PC-9 (cell line): ENCODE results near the gene SRSF2. TPM values are rescaled to one million over a fixed set of nuclear protein-coding genes. Genes with fewer than 3 reads are reported as not detected.
"Not testable (repeated sequence)": the region's sequence is repeated elsewhere in the genome, so short reads cannot be mapped to it uniquely, and the experiment has no call there.

ENCODE experiments used
- BruUV-seq: library from RNA; stranded (reverse); fragments of 400-500 nt; replicated peaks from 2 replicates; lab custom pipeline; 2021; lab: Mats Ljungman, UMichigan
- CTCF ChIA-PET: fragments of 300-600 bp; sonication (Branson Sonifier 250); formaldehyde crosslinking; loops from one replicate; lab custom pipeline; 2022; ENCODE audit warnings: antibody characterized with exemption; lab: Charles Lee
- POLR2A ChIA-PET: fragments of 300-600 bp; sonication (Branson Sonifier 250); formaldehyde crosslinking; loops from one replicate; lab custom pipeline; 2022; ENCODE audit warnings: antibody characterized with exemption; ENCODE audit not compliant: unreplicated experiment; lab: Charles Lee
- DNase-seq, 2 experiments: peaks; one replicate each; pipeline versions ENCODE4 v3.0.0 to v3.0.0-alpha.2; 2015 to 2022; ENCODE audit warnings: mixed read lengths in 1 of 2
- H2AFZ ChIP-seq: fragments of 200-600 bp; sonication (generic); 2 replicates; pipeline ENCODE4 v1.8.1; 2017; ENCODE audit warnings: antibody characterized with exemption
- H3F3A ChIP-seq: fragments of 200-600 bp; sonication (generic); 2 replicates; pipeline ENCODE4 v1.8.1; 2017; ENCODE audit warnings: antibody characterized with exemption, mild to moderate bottlenecking, low read depth; ENCODE audit not compliant: insufficient read depth
- H3K27ac ChIP-seq: fragments of 200-600 bp; sonication (generic); 2 replicates; pipeline ENCODE4 v1.6.1; 2016; ENCODE audit warnings: mixed run types
- H3K27me3 ChIP-seq: fragments of 200-600 bp; sonication (generic); 2 replicates; pipeline ENCODE4 v1.6.1; 2016; ENCODE audit warnings: low read depth, mixed run types; ENCODE audit not compliant: insufficient read depth
- H3K36me3 ChIP-seq: fragments of 200-600 bp; sonication (generic); 2 replicates; pipeline ENCODE4 v1.6.1; 2016; ENCODE audit warnings: low read depth, mixed run types
- H3K4me1 ChIP-seq: fragments of 200-600 bp; sonication (generic); replicated peaks from 2 replicates; pipeline ENCODE4 v1.6.1; 2016; ENCODE audit warnings: mixed run types; ENCODE audit not compliant: insufficient read depth
- H3K4me2 ChIP-seq: fragments of 200-600 bp; sonication (generic); 2 replicates; pipeline ENCODE4 v1.6.1; 2017; ENCODE audit warnings: mixed run types
- H3K4me3 ChIP-seq: fragments of 200-600 bp; sonication (generic); 2 replicates; pipeline ENCODE4 v1.6.1; 2016; ENCODE audit warnings: mixed run types
- H3K79me2 ChIP-seq: fragments of 200-600 bp; sonication (generic); 2 replicates; pipeline ENCODE4 v1.6.1; 2017; ENCODE audit warnings: low read depth, mixed run types
- H3K9me2 ChIP-seq: fragments of 200-600 bp; sonication (generic); 2 replicates; pipeline ENCODE4 v1.8.1; 2017; ENCODE audit warnings: mild to moderate bottlenecking; ENCODE audit not compliant: insufficient read depth
- H3K9me3 ChIP-seq: fragments of 200-600 bp; sonication (generic); 2 replicates; pipeline ENCODE4 v1.8.1; 2016; ENCODE audit warnings: low read depth; ENCODE audit not compliant: insufficient read depth
- H4K20me1 ChIP-seq: fragments of 200-600 bp; sonication (generic); 2 replicates; pipeline ENCODE4 v1.8.1; 2017; ENCODE audit not compliant: insufficient read depth
- EZH2 ChIP-seq: fragments of 200-600 bp; sonication (generic); IDR thresholded peaks from 2 replicates; pipeline ENCODE4 v1.8.0; 2017; ENCODE audit warnings: antibody characterized with exemption, low read depth
- intact Hi-C: fragments of 100-400 bp; cut with micrococcal nuclease; formaldehyde crosslinking; loops from one replicate; pipeline ENCODE4 v1.10.0; 2022; ENCODE audit not compliant: unreplicated experiment
- total RNA-seq: library from RNA; stranded (reverse); gene quantifications from 2 replicates; pipeline ENCODE4 v1.2.3, GENCODE V29; 2021
- TF ChIP-seq, protein P1 (sequence below): fragments of 200-600 bp; sonication (generic); conservative IDR thresholded peaks from 2 replicates; pipeline ENCODE4 v1.6.1; 2017; ENCODE audit warnings: mixed run types, antibody characterized with exemption, mild to moderate bottlenecking, moderate library complexity

Gene SRSF2
- total RNA-seq, 1 experiment from 2014 or later = 186 TPM

DNA sequence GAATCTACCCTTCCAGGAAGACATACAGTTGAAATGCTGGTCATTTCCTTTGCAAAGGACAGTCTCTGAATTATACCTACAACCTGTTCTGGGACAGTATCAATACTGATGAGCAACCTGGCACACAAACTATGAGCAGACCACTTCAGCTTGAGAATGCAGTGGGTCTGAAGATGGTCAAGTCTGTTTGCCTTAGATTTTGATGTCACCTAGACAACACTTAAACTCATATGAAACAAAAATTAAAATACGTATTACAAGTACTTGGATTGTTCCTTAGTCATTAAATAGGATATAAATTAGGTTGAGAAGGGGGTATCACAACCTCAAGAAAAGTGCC is 3.5 kb downstream of the SRSF2 start:
- POLR2A ChIA-PET = interaction anchor here (0.6 kb wide), 1 partner anchor 858 kb away, joined by 5 read pairs; no protein-coding TSS in a partner anchor

DNA sequence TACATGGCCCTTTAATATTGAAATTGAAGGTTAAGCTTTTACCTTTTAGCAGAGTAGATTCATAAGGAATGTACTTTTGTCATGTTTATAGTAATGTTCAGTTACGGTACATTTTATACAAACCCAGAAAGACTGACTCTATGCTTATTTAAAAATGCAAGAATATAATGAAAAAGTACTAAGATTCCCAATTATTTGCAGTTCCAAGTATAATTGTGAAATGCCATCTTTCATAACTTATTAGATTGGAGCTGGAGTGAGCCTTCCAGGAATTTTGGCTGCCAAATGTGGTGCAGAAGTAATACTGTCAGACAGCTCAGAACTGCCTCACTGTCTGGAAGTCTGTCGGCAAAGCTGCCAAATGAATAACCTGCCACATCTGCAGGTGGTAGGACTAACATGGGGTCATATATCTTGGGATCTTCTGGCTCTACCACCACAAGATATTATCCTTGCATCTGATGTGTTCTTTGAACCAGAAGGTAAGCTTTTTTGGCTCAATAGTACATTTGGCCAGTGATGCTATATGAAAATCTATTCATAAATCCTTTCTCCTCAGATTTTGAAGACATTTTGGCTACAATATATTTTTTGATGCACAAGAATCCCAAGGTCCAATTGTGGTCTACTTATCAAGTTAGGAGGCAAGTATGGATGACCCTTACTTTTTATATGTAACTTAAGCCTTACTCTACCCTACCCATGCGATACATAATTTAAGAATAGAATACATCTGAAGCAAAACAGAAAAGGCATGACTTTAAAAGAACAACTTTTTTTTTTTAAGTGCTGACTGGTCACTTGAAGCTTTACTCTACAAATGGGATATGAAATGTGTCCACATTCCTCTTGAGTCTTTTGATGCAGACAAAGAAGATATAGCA is 4.2 kb downstream of the SRSF2 start:
- Histone ChIP-seq H3K27me3 (no peaks in the 10 kb centered on the region), H3K79me2 (peaks cover 84% of the 10 kb centered on the region), H3K4me1 (peaks cover 19% of the 10 kb centered on the region), H3K9me3 (no peaks in the 10 kb centered on the region), H4K20me1 (peaks cover 39% of the 10 kb centered on the region), H2AFZ (no peak overlapping the region), H3K4me2 (peak overlapping the region; percentile 95), H3F3A (peaks cover 59% of the 10 kb centered on the region), H3K27ac (0 out of 2 replicates have a peak overlapping the region, but pooled peaks have one; percentile 43), H3K36me3 (peaks cover 36% of the 10 kb centered on the region), H3K9me2 (no peaks in the 10 kb centered on the region), H3K4me3 (no peak overlapping the region; the same call in 1 of the 2 replicates)
- TF ChIP-seq, protein P1, sequence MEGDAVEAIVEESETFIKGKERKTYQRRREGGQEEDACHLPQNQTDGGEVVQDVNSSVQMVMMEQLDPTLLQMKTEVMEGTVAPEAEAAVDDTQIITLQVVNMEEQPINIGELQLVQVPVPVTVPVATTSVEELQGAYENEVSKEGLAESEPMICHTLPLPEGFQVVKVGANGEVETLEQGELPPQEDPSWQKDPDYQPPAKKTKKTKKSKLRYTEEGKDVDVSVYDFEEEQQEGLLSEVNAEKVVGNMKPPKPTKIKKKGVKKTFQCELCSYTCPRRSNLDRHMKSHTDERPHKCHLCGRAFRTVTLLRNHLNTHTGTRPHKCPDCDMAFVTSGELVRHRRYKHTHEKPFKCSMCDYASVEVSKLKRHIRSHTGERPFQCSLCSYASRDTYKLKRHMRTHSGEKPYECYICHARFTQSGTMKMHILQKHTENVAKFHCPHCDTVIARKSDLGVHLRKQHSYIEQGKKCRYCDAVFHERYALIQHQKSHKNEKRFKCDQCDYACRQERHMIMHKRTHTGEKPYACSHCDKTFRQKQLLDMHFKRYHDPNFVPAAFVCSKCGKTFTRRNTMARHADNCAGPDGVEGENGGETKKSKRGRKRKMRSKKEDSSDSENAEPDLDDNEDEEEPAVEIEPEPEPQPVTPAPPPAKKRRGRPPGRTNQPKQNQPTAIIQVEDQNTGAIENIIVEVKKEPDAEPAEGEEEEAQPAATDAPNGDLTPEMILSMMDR = no peak
- TF ChIP-seq EZH2 = no peak
- DNase-seq = no peak
- ChIA-PET POLR2A (interaction anchor here (0.6 to 0.7 kb wide), 2 partner anchors 147 to 677 kb away, joined by 6 to 8 read pairs; no protein-coding TSS in a partner anchor), CTCF (no interaction called here)
- intact Hi-C loops = loop anchor here (10.0 kb wide), 1 partner anchor 1582 kb away; no protein-coding TSS in a partner anchor
- BruUV-seq = no TSS peak

More for the DNA sequence above, 3.5 kb downstream of the SRSF2 start:
- Histone ChIP-seq H3K4me1 (peaks cover 20% of the 10 kb centered on the region), H3K27me3 (no peaks in the 10 kb centered on the region), H3F3A (peaks cover 62% of the 10 kb centered on the region), H4K20me1 (peaks cover 38% of the 10 kb centered on the region), H3K4me3 (peak overlapping the region; percentile 92; the same call in 1 of the 2 replicates), H3K79me2 (peaks cover 84% of the 10 kb centered on the region), H3K27ac (peak overlapping the region; percentile 43), H3K9me3 (no peaks in the 10 kb centered on the region), H2AFZ (no peak overlapping the region), H3K9me2 (no peaks in the 10 kb centered on the region), H3K4me2 (peak overlapping the region; percentile 95), H3K36me3 (peaks cover 36% of the 10 kb centered on the region)
- CTCF ChIA-PET = no interaction called here
- DNase-seq = no peak
- intact Hi-C loops = loop anchor here (10.0 kb wide), 1 partner anchor 1581 kb away; no protein-coding TSS in a partner anchor
- no peak for TF ChIP-seq EZH2
- TF ChIP-seq, protein P1 = no peak
- no TSS peak for BruUV-seq

DNA sequence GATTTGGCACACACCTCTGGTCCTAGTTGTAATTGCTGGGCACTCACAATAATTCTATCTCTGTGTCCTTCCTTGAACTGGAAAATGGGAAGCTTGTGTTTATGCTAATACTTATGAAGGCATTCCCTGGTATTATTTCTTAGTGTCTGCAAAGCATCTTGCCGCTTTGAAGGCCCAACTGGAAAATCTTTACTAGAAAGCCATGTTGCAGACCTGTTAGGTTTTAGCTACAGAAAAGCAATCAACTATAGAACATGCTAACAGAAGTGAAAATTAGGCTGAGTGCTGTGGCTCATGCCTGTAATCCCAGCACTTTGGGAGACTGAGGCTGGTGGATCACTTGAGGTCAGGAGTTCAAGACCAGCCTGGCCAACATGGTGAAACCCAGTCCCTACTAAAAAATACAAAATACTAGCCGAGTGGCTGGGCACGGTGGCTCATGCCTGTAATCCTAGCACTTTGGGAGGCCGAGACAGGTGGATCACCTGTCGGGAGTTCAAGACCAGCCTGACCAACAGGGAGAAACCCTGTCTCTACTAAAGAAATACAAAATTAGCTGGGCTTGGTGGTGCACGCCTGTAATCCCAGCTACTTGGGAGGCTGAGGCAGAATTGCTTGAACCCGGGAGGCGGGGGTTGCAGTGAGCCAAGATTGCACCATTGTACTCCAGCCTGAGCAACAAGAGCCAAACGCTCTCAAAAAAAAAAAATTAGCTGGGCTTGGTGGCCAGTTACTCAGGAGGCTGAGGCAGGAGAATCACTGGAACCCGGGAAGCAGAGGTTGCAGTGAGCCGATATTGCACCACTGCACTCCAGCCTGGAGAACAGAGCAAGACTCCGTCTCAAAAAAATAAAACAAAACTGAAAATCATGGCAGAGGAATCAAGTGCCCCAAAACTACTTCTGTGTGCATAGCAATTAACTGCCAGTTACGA is 5.1 kb downstream of the SRSF2 start:
- POLR2A ChIA-PET = interaction anchor here (0.6 to 0.7 kb wide), 3 partner anchors 11 to 678 kb away, joined by 3 to 8 read pairs (median 6); no protein-coding TSS in a partner anchor
- H3K9me2 ChIP-seq, H3K4me3 ChIP-seq, H2AFZ ChIP-seq, DNase-seq, H3K4me2 ChIP-seq, H3K9me3 ChIP-seq, H3K27me3 ChIP-seq, CTCF ChIA-PET, BruUV-seq: not testable (repeated sequence)
- H4K20me1 ChIP-seq = peaks cover 46% of the 10 kb centered on the region
- peaks cover 36% of the 10 kb centered on the region for H3K36me3 ChIP-seq
- H3K4me1 ChIP-seq = peaks cover 27% of the 10 kb centered on the region
- peaks cover 93% of the 10 kb centered on the region for H3K79me2 ChIP-seq
- peaks cover 58% of the 10 kb centered on the region for H3F3A ChIP-seq
- H3K27ac ChIP-seq = peak overlapping the region; percentile 26; the same call in 1 of the 2 replicates
- intact Hi-C loops = loop anchor here (10.0 kb wide), 1 partner anchor 1583 kb away; no protein-coding TSS in a partner anchor
